ENCODE data around the gene KCNMA1.

The KCNMA1 gene

DNA sequence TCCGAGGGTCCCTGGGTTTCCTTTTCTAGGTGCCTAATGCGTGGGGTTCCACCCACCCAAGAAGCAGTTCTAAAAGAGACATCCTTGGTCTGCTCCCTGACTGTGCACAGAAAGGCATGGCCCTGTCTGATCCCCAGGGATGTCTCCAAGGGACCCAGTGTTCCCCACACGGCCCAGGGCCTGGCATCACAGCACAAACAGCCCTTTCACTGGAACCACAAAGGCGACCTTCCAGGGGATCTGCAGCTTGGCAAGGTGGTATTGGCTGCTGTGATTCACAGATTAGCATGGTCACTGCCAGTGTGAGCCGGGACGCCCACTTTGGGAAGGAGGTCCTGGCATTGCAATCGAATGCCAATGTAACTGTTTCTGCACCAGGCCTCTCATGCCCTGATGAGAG, 6.4 kb downstream of the KCNMA1 start:
- no peak for DNase-seq

GRCh38 chr10:77630507-77630848, 7.1 kb downstream of the KCNMA1 start:
- no peak for DNase-seq

DNA sequence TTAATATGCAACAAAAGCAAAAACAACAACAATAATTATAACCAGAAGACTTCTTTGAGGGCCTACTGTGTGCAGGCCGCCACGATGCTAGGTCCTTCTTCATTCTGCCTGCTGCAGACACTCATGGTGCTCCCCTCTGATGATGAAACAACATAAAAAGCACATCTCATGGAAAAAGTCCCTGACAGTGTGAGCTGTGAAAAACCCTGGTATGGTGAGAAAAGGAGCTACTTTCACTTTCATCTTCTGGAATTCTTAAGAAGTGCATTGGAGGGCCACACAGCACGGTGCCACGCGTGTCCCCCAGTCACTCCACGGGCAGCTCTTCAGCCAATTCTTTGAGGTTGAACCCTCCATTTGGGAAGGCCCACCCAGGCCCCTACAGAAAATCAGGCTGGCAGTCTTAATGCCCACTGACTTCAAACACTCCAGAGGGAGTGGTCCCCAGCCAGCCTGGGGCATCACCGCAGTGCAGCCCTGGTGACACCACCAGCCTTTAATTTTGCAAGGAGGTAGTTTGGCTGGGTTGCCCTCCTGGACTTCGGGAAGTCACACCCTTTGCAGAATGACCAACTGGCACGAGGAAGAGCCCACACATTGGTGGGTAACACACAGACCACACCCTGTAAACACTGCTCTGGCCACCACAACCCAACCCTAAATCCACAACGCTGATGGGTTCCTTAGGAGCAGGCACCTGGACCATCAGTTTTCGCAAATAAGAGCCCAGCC, 7.7 kb downstream of the KCNMA1 start:
- DNase-seq = no peak

GRCh38 chr10:77628906-77629730, 8.5 kb downstream of the KCNMA1 start:
- DNase-seq = no peak

- DNase-seq = no peak
Measured at GRCh38 chr10:77626266-77626935, 11.2 kb downstream of the KCNMA1 start.

GRCh38 chr10:77625379-77625778, 12.2 kb downstream of the KCNMA1 start:
- no peak for DNase-seq

- no peak for DNase-seq
Measured at GRCh38 chr10:77622889-77623291, 14.7 kb downstream of the KCNMA1 start.

DNA sequence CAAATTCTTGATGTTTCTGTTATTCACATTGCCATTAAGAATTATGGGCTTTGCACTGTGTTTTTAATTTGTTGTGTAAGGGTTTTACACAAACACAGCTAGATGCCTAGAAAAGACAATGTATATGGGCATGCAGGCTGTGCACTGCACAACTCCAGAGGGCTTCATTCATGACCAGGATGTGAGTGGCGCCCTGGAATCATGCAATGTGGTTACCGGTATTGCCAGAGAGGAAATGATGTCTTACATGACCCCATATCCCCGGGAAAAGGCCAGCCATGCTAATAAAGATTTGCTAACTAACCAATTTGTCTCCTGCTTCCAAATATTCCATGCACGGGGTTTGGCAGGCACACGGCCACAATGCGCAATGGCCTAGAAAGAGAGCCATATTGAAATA, 16.9 kb downstream of the KCNMA1 start:
- DNase-seq = no peak

- DNase-seq = no peak
Measured at GRCh38 chr10:77619964-77620703, 17.5 kb downstream of the KCNMA1 start.

DNA sequence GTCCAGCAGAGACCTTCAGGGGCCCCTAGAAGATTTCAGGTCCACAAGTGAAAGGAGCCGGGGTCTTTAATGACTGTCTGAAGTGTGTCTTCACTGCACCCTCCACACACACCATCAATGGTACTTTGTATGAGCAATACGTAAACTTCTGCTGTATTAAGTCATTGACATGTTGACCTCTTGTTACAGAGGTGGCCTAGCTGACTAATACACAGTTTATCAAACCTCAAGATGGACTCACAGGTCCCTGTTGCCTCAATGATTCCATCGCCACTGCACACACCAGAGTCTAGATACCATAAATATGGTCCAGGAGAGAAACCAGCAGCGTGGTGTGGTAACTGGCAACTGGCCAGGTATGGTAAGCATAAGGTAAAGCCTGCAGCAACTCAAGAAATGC, 19.5 kb downstream of the KCNMA1 start:
- no peak for DNase-seq

DNA sequence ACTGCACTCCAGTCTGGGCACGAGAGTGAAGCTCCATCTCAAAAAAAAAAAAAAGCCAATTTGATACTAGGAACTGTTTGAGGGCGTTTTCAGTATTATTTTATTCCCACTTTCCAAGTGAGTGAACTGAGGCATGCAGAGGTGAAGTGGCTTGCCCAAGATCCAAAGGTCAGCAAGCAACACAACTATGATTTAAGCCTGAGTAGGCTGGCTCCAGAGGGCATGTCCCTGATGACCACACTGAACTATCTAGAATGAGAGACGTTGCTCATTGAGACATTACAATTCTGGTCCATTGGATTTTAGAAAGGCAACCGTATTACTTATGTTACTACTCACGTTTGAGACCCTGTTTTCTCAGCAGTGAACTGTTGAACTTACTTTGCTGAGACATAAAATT, 20.8 kb downstream of the KCNMA1 start:
- no peak for DNase-seq

- DNase-seq = no peak
Measured at GRCh38 chr10:77614778-77615625, 22.6 kb downstream of the KCNMA1 start.

- DNase-seq = no peak
Measured at GRCh38 chr10:77613476-77614130, 24.0 kb downstream of the KCNMA1 start.

GRCh38 chr10:77611670-77612069, 25.9 kb downstream of the KCNMA1 start:
- DNase-seq = no peak

- no peak for DNase-seq
Measured at GRCh38 chr10:77611221-77611620, 26.4 kb downstream of the KCNMA1 start.

- DNase-seq = no peak
Measured at GRCh38 chr10:77609781-77610272, 27.8 kb downstream of the KCNMA1 start.

GRCh38 chr10:77608281-77608680, 29.3 kb downstream of the KCNMA1 start:
- DNase-seq = no peak

GRCh38 chr10:77606751-77607150, 30.9 kb downstream of the KCNMA1 start:
- no peak for DNase-seq

DNA sequence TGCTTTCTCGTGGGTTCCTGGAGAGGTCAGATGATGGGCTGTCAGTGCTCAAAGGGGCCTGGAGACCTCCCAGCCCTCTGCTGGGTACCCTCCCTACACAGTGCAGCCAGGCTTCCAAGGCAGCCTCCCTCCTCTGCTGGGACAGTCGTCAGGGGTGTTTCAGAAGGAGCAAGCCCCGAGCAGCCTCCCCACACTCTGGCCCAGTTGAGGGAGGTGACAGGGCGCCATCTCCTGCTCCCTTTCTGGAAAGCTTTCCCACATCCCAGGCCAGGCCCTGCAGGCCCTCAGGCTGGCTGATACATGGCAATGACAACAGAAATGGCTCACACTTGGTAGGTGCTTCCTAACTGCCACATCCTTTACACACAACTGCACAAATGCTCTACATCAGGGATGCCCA, 32.1 kb downstream of the KCNMA1 start:
- no peak for DNase-seq

DNA sequence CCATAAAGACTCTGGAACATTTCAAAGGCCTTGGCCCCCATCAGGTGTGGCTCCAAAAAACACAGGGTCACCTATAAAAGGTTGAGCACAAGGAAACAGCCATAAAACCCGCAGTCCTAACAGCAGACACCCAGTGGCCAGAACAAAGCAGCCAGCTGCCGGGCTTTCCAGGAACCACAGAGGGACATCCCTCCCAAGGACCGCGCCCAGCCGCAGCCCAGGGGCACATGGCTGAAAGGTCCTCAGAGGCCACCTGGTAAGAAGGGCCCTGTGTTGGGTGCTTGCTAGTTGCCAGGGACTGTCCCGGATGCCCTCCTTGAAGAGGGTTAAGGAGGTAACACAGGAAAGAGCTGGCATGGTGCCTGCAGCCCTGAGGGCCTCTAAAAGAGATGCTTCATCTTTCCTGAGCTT, 32.7 kb downstream of the KCNMA1 start:
- DNase-seq = no peak

DNA sequence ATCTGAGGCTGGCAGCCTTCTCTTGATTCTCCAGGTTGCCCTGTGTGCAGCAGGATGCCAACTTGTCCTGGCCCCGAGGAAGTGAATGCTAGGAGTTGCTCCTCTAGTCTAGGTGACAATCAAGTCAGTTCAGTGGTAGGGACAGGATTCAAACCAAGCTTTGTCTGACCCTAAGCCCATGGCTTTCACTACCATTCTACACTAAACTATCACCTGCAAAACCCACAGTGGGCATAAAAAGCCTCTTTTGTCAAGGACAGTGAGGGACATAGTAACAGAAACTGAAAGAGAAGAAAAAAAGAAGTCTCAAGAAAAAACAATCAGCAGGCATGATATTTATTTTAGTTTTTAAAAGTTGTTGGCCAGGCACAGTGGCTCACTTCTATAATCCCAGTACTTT, 33.5 kb downstream of the KCNMA1 start:
- no peak for DNase-seq

Measured in T-helper 2 cell (primary cell).